Progenitor cell of endocrine pancreas (in vitro differentiated cells): ENCODE data around the gene STIM1. TPM values are rescaled to one million over a fixed set of nuclear protein-coding genes. Genes with fewer than 3 reads are reported as not detected.
"Not testable (repeated sequence)": the region's sequence is repeated elsewhere in the genome, so short reads cannot be mapped to it uniquely, and the experiment has no call there.

ENCODE experiments used
- DNase-seq: peaks from one replicate; pipeline ENCODE4 v3.0.0; 2021; ENCODE audit warnings: low spot score; ENCODE audit not compliant: unreplicated experiment
- H3K27ac Mint-ChIP-seq: 2 replicates; pipeline ENCODE4 v1.8.0; 2021; ENCODE audit warnings: mild to moderate bottlenecking, moderate library complexity, mixed read lengths
- H3K27me3 Mint-ChIP-seq: 2 replicates; pipeline ENCODE4 v1.8.0; 2021; ENCODE audit warnings: mixed read lengths
- H3K36me3 Mint-ChIP-seq: 2 replicates; pipeline ENCODE4 v1.8.0; 2022; ENCODE audit warnings: mixed read lengths; ENCODE audit not compliant: insufficient read depth
- H3K4me1 Mint-ChIP-seq: 2 replicates; pipeline ENCODE4 v1.8.0; 2021; ENCODE audit warnings: low read depth, mixed read lengths
- H3K4me3 Mint-ChIP-seq: 2 replicates; pipeline ENCODE4 v1.8.0; 2021; ENCODE audit warnings: low read depth, mild to moderate bottlenecking, moderate library complexity, mixed read lengths
- H3K9me3 Mint-ChIP-seq: 2 replicates; pipeline ENCODE4 v1.8.0; 2021; ENCODE audit warnings: low read depth, mixed read lengths
- total RNA-seq: library from RNA; stranded (reverse); gene quantifications from 2 replicates; pipeline ENCODE4 v1.2.1, GENCODE V29; 2021
- TF ChIP-seq, protein P1 (sequence below): fragments of 200-600 bp; sonication (generic); IDR thresholded peaks from one replicate; pipeline ENCODE4 v1.5.0; 2021; ENCODE audit warnings: antibody characterized with exemption, mild to moderate bottlenecking; ENCODE audit not compliant: unreplicated experiment

The STIM1 gene
- total RNA-seq, 1 donor from 2014 or later, result 27.2 TPM

DNA sequence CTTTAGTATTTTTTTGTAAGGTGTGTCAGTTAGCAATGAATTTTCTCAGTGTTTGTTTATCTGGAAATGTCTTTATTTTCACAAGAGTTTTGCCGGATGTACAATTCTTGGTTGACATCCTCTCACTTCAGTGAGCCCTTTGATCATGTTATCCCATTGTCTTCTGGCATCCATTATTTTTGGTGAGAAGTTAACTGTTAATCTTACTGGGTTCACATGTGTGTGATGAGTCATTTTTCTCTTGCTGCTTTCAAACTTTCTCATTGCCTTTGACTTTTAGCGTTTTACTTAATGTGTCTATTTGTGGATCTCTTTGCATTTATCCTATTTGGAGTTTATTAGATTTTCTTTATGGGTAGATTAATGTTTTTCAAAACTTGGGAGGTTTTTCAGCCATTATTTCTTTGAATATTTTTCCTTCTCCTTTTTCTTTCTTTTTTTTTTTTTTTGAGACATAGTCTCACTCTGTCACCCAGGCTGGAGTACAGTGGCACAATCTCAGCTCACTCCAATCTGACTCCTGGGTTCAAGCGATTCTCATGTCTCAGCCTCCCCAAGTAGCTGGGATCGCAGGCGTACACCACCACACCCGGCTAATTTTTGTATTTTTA is 138.7 kb downstream of the STIM1 start:
- Mint-ChIP-seq H3K27ac (no peak overlapping the region), H3K4me1 (peaks cover 2% of the 10 kb centered on the region), H3K9me3 (peaks cover 26% of the 10 kb centered on the region), H3K36me3 (peaks cover 10% of the 10 kb centered on the region), H3K4me3 (no peak overlapping the region), H3K27me3 (peaks cover 7% of the 10 kb centered on the region)
- DNase-seq, result no peak
- TF ChIP-seq, protein P1, sequence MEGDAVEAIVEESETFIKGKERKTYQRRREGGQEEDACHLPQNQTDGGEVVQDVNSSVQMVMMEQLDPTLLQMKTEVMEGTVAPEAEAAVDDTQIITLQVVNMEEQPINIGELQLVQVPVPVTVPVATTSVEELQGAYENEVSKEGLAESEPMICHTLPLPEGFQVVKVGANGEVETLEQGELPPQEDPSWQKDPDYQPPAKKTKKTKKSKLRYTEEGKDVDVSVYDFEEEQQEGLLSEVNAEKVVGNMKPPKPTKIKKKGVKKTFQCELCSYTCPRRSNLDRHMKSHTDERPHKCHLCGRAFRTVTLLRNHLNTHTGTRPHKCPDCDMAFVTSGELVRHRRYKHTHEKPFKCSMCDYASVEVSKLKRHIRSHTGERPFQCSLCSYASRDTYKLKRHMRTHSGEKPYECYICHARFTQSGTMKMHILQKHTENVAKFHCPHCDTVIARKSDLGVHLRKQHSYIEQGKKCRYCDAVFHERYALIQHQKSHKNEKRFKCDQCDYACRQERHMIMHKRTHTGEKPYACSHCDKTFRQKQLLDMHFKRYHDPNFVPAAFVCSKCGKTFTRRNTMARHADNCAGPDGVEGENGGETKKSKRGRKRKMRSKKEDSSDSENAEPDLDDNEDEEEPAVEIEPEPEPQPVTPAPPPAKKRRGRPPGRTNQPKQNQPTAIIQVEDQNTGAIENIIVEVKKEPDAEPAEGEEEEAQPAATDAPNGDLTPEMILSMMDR, result no peak

DNA sequence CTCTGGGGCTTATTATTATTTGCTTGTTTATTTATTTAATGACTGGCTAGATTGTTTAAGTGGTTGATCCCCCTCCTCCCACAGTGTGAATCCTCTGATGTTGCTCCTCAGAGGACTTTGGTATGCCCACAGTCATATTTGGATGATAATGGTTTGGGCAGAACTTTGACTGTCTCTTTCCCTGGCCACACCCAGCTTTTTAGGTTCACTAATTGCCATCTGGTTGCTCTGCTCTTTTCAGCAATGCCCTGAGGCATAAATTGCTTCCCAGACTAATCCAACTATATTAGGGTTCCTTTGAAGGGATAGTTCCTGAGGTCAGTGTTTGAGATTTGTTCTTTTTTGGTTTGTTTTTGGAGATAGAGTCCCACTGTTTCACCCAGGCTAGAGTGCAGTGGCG is 139.8 kb downstream of the STIM1 start:
- Mint-ChIP-seq H3K9me3 (peaks cover 30% of the 10 kb centered on the region), H3K4me1 (no peaks in the 10 kb centered on the region), H3K4me3 (no peak overlapping the region), H3K36me3 (peaks cover 14% of the 10 kb centered on the region), H3K27me3 (no peaks in the 10 kb centered on the region), H3K27ac (no peak overlapping the region)
- TF ChIP-seq, protein P1, result no peak
- DNase-seq, result no peak

- TF ChIP-seq, protein P1, result no peak
- Mint-ChIP-seq H3K4me3 (no peak overlapping the region), H3K4me1 (no peaks in the 10 kb centered on the region), H3K9me3 (peaks cover 34% of the 10 kb centered on the region), H3K36me3 (peaks cover 14% of the 10 kb centered on the region), H3K27ac (no peak overlapping the region), H3K27me3 (no peaks in the 10 kb centered on the region)
- no peak for DNase-seq
These were observed 140.6 kb downstream of the STIM1 start for GRCh38 chr11:3995949-3996554.

- Mint-ChIP-seq H3K4me3 (no peak overlapping the region), H3K27me3 (no peaks in the 10 kb centered on the region), H3K36me3 (peaks cover 14% of the 10 kb centered on the region), H3K27ac (no peak overlapping the region), H3K9me3 (peaks cover 34% of the 10 kb centered on the region), H3K4me1 (no peaks in the 10 kb centered on the region)
- no peak for DNase-seq
- TF ChIP-seq, protein P1, result no peak
These were observed 141.2 kb downstream of the STIM1 start for GRCh38 chr11:3996651-3997050.

- H3K4me3 Mint-ChIP-seq, H3K36me3 Mint-ChIP-seq, H3K27ac Mint-ChIP-seq, DNase-seq, H3K4me1 Mint-ChIP-seq, H3K9me3 Mint-ChIP-seq, H3K27me3 Mint-ChIP-seq: not testable (repeated sequence)
These were observed 149.3 kb downstream of the STIM1 start for GRCh38 chr11:4004753-4005152.
